Measurements from ENCODE around the gene TBC1D12.

TBC1D12 gene

GRCh38 chr10:94424714-94425337 lies 22.5 kb downstream of the TBC1D12 start:
- DNase-seq (ENCODE audit: low read depth, low spot score) = no peak
- POLR2A ChIA-PET = interaction anchor here (0.7 kb wide), 1 partner anchor 8 kb away, joined by 3 read pairs; no protein-coding TSS in a partner anchor
- CTCF ChIA-PET = interaction anchor here (1.3 to 1.7 kb wide), 2 partner anchors 11 to 58 kb away, joined by 3 read pairs; no protein-coding TSS in a partner anchor
- no peak overlapping the region for H3K4me3 ChIP-seq (ENCODE audit: low read depth, low read length)
- no peak for TF ChIP-seq CTCF (IDR thresholded peaks at IDR 0.05; ENCODE audit: insufficient read depth, low read length, missing control alignments)

GRCh38 chr10:94425942-94426341 lies 23.6 kb downstream of the TBC1D12 start:
- no peak overlapping the region for H3K4me3 ChIP-seq (ENCODE audit: low read depth, low read length)
- no peak for TF ChIP-seq CTCF (IDR thresholded peaks at IDR 0.05; ENCODE audit: insufficient read depth, low read length, missing control alignments)
- no peak for DNase-seq (ENCODE audit: low read depth, low spot score)
- ChIA-PET CTCF (no interaction called here), POLR2A (no interaction called here)

- DNase-seq (ENCODE audit: low read depth, low spot score) = no peak
- H3K4me3 ChIP-seq (ENCODE audit: low read depth, low read length) = no peak overlapping the region
- ChIA-PET POLR2A (no interaction called here), CTCF (interaction anchor here (0.9 to 1.2 kb wide), 2 partner anchors 10 to 64 kb away, joined by 3 read pairs; partner anchors contain the start of gene NOC3L)
- TF ChIP-seq CTCF (IDR thresholded peaks at IDR 0.05; ENCODE audit: insufficient read depth, low read length, missing control alignments) = no peak
Observed at GRCh38 chr10:94427166-94427565, 24.8 kb downstream of the TBC1D12 start.

GRCh38 chr10:94428766-94429707 lies 26.7 kb downstream of the TBC1D12 start:
- POLR2A ChIA-PET = interaction anchor here (0.6 to 0.7 kb wide), 2 partner anchors 71 to 1411 kb away, joined by 3 to 5 read pairs; no protein-coding TSS in a partner anchor
- TF ChIP-seq CTCF (IDR thresholded peaks at IDR 0.05; ENCODE audit: insufficient read depth, low read length, missing control alignments) = no peak
- H3K4me3 ChIP-seq (ENCODE audit: low read depth, low read length) = no peak overlapping the region
- CTCF ChIA-PET = interaction anchor here (1.0 to 3.2 kb wide), 2 partner anchors 15 to 18 kb away, joined by 3 to 18 read pairs; no protein-coding TSS in a partner anchor
- DNase-seq (ENCODE audit: low read depth, low spot score) = peak; percentile 80

- DNase-seq (ENCODE audit: low read depth, low spot score) = no peak
- no peak overlapping the region for H3K4me3 ChIP-seq (ENCODE audit: low read depth, low read length)
- POLR2A ChIA-PET = no interaction called here
- TF ChIP-seq CTCF (IDR thresholded peaks at IDR 0.05; ENCODE audit: insufficient read depth, low read length, missing control alignments) = no peak
- CTCF ChIA-PET = interaction anchor here (1.4 to 3.2 kb wide), 2 partner anchors 11 to 13 kb away, joined by 6 to 18 read pairs; no protein-coding TSS in a partner anchor
Observed at GRCh38 chr10:94430701-94431100, 28.4 kb downstream of the TBC1D12 start.

- CTCF ChIA-PET = interaction anchor here (3.5 kb wide), 1 partner anchor 11 kb away, joined by 62 read pairs; no protein-coding TSS in a partner anchor
- H3K4me3 ChIP-seq (ENCODE audit: low read depth, low read length) = no peak overlapping the region
- no peak for DNase-seq (ENCODE audit: low read depth, low spot score)
- POLR2A ChIA-PET = no interaction called here
- TF ChIP-seq CTCF (IDR thresholded peaks at IDR 0.05; ENCODE audit: insufficient read depth, low read length, missing control alignments) = no peak
Observed at GRCh38 chr10:94432443-94432842, 30.1 kb downstream of the TBC1D12 start.
